ENCODE measurements around the gene C2orf68.

DNA sequence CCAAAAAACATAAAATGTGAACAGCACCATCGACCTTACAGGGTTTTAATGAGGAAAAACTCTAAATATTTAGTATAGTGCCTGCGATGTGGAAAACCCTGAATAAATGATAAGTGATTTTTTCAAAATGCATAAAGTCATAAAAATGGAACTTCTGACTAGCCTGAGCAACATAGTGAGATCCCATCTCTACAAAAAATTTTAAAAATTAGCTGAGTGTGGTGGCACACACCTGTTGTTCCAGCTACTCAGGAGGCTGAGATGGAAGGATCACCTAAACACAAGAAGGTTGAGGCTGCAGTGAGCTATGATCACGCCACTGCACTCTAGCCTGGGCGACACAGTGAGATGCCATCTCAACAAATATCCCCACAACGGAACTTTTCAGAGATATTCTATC lies 54.7 kb downstream of the C2orf68 start:
- TF ChIP-seq, protein P1, sequence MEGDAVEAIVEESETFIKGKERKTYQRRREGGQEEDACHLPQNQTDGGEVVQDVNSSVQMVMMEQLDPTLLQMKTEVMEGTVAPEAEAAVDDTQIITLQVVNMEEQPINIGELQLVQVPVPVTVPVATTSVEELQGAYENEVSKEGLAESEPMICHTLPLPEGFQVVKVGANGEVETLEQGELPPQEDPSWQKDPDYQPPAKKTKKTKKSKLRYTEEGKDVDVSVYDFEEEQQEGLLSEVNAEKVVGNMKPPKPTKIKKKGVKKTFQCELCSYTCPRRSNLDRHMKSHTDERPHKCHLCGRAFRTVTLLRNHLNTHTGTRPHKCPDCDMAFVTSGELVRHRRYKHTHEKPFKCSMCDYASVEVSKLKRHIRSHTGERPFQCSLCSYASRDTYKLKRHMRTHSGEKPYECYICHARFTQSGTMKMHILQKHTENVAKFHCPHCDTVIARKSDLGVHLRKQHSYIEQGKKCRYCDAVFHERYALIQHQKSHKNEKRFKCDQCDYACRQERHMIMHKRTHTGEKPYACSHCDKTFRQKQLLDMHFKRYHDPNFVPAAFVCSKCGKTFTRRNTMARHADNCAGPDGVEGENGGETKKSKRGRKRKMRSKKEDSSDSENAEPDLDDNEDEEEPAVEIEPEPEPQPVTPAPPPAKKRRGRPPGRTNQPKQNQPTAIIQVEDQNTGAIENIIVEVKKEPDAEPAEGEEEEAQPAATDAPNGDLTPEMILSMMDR (IDR thresholded peaks at IDR 0.05) = no peak
- TF ChIP-seq EP300 (IDR thresholded peaks at IDR 0.05) = no peak
- TF ChIP-seq POLR2A (IDR thresholded peaks at IDR 0.05) = no peak

Data from gastroesophageal sphincter (tissue), 3 donors.